ENCODE measurements around the gene PPP1R14B.

Gene PPP1R14B

GRCh38 chr11:64238076-64238475 lies 8.7 kb downstream of the PPP1R14B start:
- peak overlapping the region in 16 of 21 experiments; percentile 18 to 99 (median 98) for H3K27ac ChIP-seq
- no peak overlapping the region for H3K4me3 ChIP-seq

- Histone ChIP-seq H3K27ac (peak overlapping the region in 17 of 21 experiments; percentile 11 to 99 (median 70)), H3K4me3 (peak overlapping the region in 1 of 7 experiments; percentile 5)
Observed at GRCh38 chr11:64237484-64237951, 9.2 kb downstream of the PPP1R14B start.

DNA sequence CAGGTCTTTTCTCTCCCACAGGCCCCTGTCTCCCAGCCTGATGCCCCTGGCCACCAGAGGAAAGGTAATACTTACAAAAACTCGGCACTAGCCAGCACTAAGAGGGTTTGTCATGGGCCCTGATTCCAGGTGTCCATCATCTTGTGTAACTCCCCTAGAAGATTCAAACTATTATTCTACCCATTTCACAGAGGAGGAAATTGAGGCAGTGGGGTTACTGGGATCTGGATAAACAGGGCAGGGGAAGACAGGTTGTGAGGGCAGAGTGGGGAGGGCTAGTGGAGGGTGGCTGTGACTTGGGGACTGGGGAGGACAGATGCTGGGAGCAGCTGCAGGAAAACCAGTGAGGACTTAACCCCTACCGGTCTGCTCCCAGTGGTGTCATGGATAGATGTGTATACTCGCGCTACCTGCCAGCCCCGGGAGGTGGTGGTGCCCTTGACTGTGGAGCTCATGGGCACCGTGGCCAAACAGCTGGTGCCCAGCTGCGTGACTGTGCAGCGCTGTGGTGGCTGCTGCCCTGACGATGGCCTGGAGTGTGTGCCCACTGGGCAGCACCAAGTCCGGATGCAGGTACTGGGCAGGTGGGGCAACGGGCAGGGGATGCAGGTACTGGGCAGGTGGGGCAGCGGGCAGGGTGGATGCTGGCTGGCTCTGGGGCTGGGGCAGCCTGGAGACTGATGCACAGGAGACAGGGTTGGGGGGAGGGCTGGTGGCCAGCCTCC lies 11.1 kb downstream of the PPP1R14B start:
- Histone ChIP-seq H3K4me3 (peak overlapping the region; percentile 41 to 69 (median 58)), H3K27ac (peak overlapping the region in 17 of 21 experiments; percentile 58 to 91 (median 83))

DNA sequence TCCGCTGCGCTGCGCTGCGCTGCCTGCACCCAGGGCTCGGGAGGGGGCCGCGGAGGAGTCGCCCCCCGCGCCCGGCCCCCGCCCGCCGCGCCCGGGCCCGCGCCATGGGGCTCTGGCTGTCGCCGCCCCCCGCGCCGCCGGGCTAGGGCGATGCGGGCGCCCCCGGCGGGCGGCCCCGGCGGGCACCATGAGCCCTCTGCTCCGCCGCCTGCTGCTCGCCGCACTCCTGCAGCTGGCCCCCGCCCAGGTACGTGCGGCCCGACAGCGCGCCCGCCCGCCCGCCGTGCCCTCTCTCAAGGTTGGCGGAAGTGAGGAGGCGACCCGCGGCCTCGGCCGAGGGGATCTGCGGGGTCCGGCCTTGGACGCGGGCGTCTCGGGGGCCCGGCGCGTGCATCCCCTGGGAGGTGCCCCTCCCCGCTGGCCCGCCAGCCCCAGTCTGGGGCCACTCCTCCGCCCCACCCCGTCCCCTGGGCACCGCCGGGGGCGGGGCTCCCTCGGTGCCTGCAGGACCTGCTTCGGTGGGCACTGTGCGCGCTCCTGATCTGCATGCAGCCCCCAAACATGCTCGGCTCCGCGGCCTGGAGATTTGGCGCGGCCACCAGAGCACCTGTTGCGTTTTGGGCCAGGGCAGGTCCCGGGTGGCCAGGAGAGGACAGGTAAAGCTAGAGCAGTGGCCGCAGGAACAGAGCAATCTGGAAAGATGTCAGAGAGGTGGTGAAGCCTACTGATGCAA lies 11.9 kb downstream of the PPP1R14B start:
- Histone ChIP-seq H3K4me3 (peak overlapping the region; percentile 41 to 69 (median 58)), H3K27ac (peak overlapping the region in 20 of 21 experiments; percentile 14 to 91 (median 82))

DNA sequence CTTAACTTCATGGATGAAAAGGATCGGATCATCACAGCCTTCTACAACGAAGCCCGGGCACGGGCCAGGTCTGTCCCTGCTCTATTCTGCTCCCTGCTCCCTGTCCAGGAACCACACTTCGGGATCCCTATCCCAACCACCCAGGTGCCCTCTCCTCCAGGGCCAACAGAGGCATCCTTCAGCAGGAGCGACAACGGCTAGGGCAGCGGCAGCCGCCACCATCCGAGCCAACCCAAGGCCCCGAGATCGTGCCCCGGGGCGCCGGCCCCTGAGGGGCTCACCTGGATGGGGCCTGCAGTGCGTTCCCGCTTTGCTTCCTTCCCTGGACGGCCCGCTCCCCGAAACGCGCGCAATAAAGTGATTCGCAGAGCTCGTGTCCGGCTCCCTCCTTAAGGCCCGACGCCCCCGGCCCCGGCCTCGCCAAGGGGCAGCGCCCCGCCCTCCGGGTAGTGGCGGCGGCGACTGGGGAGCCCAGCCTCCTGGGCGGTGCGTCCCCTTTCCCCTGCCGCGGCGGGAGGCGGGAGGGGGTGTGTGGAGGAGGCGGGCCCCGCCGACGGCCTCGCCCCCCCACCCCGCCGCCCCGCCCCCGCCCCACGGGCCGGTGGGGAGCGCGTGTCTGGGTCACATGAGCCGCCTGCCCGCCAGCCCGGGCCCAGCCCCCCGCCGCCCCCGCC lies 12.7 kb downstream of the PPP1R14B start, which contains the start of gene VEGFB:
VEGFB (plus strand) TSS at position 672 of the 674 bp plus-strand sequence. CDS start 250 bp downstream, outside the sequence.
- peak within 1 kb of the TSS in 20 of 21 experiments; percentile 22 to 91 (median 82) for H3K27ac ChIP-seq
- H3K4me3 ChIP-seq, result peak within 1 kb of the TSS; percentile 41 to 69 (median 58)

- no peak overlapping the region for H3K27ac ChIP-seq
Observed at GRCh38 chr11:64232967-64233315, 13.8 kb downstream of the PPP1R14B start.

DNA sequence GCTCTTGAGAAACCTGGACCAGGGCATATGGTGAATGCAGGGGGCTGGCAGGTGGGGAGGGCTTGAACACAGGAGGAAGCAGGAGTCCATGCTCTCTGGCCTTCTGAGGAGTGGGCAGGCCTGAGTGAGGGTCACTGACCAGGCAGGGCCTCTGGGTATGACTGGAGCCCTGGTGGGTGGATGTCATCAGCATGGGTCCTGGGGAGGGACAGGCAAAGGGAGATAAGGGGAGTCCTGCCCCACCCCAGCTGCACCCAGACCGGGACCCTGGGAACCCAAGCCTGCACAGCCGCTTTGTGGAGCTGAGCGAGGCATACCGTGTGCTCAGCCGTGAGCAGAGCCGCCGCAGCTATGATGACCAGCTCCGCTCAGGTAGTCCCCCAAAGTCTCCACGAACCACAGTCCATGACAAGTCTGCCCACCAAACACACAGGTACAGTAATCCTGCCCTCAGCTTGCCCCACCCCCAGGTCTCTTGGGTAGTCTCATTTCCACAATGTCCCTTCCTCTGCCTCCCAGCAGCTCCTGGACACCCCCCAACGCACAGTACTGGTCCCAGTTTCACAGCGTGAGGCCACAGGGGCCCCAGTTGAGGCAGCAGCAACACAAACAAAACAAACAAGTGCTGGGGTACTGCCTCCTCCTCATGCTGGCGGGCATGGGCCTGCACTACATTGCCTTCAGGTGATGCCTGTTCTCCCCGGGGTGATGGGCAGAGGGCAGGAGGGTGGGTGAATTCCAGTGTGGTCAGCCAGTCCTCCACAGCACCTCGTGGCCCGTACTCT lies 14.4 kb downstream of the PPP1R14B start:
- Histone ChIP-seq H3K27ac (peak overlapping the region in 3 of 21 experiments; percentile 18 to 42 (median 27)), H3K4me3 (no peak overlapping the region)

More at GRCh38 chr11:64232967-64233315, 13.8 kb downstream of the PPP1R14B start:
- no peak overlapping the region for H3K4me3 ChIP-seq

- Histone ChIP-seq H3K4me3 (no peak overlapping the region), H3K27ac (peak overlapping the region in 2 of 21 experiments; percentile 18 to 89)
Observed at GRCh38 chr11:64231546-64231945, 15.2 kb downstream of the PPP1R14B start.

DNA sequence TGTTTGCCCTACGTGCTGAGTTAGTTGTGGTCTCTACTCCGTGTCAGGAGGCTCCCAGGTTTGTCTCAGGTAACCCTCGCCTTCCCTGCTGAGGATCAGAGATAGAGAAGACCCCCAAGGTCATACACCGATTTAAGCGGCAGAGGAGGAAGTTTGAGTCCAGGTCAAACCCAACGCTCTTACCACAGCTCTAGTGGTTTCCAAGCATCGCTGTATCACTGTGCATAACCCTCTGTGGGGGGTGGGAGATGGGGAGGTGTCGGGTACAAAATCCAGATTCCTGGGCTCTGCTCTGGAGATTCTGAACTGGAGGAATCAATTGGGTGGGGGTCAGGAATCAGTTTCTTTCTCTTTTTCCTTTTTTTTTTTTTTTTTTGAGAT lies 15.8 kb downstream of the PPP1R14B start:
- peak overlapping the region; percentile 48 to 76 (median 67) for H3K4me3 ChIP-seq

DNA sequence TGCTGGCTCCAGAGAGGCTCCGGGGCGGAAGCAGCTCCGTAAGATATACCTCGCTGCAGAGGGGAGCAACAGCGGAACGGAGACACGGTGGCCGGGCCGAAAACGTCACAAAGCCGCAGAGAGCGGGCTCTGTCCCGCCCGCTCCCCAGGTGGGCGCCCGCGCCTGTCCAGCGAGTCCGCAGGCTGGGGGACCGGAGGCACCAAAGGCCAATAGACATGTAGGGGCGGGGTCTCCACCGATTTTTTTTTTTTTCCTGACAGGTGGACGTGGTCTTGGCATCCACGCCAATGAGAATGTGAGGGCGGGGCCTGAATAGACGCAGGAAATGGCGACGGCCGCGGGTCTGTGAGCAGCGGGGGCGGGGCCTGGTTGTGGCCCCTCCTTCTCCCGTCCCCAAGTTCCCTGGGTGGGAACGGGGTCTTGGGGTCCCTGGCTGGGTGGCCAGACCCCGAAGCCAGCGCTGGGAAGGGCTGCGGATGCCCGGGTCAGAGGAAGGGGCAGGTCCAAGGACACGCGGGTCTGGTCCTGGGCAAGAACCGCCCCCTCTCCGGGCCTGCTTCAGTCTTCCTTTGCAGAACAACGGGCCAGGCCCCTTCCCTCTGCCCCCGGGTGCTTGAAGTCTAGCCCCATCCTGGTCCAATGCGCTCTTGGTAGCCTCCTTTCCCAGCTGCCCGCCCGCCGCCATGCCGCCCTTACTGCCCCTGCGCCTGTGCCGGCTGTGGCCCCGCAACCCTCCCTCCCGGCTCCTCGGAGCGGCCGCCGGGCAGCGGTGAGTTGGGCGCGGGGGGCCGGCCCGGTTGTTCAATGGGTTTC lies 16.4 kb downstream of the PPP1R14B start, which contains the start of gene DNAJC4:
DNAJC4 (plus strand) TSS at position 378 of the 814 bp plus-strand sequence; CDS start at position 685, 307 bp downstream.
- peak within 1 kb of the TSS; percentile 76 to 93 (median 87) for H3K27ac ChIP-seq
- H3K4me3 ChIP-seq, result peak within 1 kb of the TSS; percentile 48 to 76 (median 67)

More for the DNA sequence above, 15.8 kb downstream of the PPP1R14B start:
- peak overlapping the region in 20 of 21 experiments; percentile 77 to 93 (median 87) for H3K27ac ChIP-seq

- Histone ChIP-seq H3K27ac (peak overlapping the region; percentile 2 to 93 (median 87)), H3K4me3 (peak overlapping the region; percentile 48 to 76 (median 67))
Observed at GRCh38 chr11:64229744-64230170, 17.0 kb downstream of the PPP1R14B start.

DNA sequence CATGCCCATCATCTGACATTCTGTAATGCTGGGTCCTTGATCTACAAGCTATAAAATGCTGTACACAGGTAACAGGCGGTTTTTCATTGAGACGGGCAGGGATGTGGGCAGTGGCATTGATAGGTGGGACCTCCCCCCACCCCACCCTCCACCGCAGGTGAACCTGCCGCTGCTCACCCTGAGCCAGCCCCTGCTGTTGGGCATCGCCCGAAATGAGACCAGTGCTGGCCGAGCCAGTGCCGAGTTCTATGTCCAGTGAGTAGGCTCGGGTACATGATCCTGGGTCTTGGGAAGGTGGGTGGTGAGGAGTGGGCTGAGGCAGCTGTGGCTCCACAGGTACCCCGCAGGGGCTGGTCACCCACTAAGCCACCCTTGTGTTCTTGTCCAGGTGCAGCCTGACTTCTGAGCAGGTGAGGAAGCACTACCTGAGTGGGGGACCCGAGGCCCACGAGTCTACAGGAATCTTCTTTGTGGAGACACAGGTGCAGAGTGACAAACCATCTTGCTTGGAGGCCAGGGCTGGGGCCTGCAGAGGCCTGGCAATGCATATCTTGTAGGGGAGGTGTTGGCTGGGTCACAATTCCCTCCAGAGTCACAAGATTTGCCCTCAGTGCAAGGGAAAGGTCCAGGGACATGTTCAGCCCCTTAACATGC lies 17.5 kb downstream of the PPP1R14B start:
- Histone ChIP-seq H3K27ac (peak overlapping the region in 13 of 21 experiments; percentile 77 to 93 (median 87)), H3K4me3 (no peak overlapping the region)

DNA sequence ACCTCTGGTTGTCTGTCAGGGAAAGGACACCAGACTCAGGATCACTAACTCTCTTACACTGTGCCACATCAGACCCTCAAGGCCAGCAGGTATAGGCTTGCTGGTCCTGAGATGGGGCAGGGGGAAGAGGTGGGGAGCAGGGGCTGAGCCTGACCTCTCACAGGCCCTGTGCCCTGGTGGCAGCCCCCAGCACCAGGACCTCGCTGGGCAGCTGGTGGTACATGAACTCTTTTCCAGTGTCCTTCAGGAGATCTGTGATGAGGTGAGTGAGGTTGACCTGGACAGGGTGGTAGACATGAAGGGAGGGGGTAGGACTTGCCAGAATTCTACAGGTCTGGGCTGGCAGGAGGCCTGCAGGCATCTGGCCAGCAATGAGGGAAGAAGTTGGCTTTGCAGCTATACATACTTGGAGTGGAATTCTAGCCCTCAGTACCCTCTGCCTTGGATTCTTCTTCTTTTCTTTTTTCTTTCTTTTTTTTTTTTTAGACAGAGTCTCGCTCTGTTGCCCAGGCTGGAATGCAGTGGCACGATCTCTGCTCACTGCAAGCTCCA lies 19.3 kb downstream of the PPP1R14B start:
- Histone ChIP-seq H3K27ac (peak overlapping the region in 20 of 21 experiments; percentile 82 to 99 (median 93)), H3K4me3 (peak overlapping the region; percentile 61 to 87 (median 74))

GRCh38 chr11:64226507-64227051 lies 20.2 kb downstream of the PPP1R14B start:
- H3K4me3 ChIP-seq, result peak overlapping the region; percentile 61 to 87 (median 74)

DNA sequence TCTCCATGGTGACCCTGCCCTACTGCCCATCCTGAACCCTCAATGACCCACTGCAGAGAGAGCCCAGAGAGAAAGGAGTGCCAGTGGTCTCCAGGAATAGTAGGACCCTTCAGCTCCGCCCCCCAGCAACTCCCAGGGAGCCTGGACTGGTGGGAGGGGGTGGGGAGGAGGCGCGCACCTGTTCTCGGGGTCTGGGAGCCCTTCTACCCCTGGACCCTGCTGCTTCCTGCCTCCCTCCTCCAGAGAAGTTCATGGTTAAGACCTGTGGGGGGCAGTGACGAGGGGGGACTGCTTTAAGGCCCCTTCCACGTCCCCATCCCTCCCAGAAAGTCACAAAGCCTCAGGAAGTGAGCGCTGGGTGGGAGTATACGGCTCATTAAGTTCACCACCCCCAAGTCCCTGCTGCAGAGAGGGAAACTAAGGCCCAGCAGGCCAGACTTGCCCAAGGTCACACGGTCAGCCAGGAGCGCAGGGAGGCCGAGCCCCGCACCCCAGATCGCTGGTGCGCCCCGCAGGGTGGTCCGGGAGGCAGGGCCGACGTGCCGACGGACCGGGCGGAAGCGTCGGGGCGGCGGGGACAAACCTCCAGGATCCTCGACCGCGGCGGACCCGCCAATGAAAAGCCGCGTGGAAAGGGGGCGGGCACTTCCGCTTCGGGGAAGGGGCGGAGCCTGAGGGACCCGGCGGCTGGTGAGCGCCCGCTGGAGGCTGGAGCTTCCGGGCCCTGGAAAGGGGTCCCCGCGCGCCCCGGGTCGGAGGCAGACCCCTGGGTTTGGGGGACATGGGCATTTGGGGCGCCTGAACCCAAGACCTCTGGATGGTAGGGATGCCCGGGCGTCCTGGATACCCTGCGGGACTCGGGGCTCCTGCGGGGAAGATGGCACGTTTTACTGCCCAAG lies 20.9 kb downstream of the PPP1R14B start, which contains the start of the genes NUDT22 and TRPT1:
NUDT22 (plus strand) TSS at position 667 of the 899 bp plus-strand sequence. CDS start 379 bp downstream, outside the sequence.
TRPT1 (minus strand) TSS at position 579 of the 899 bp plus-strand sequence; CDS start at position 253, 326 bp downstream.
- H3K27ac ChIP-seq, result peak within 1 kb of the TSS; percentile 38 to 99 (median 93)
- peak within 1 kb of the TSS; percentile 61 to 87 (median 74) for H3K4me3 ChIP-seq

More at GRCh38 chr11:64226507-64227051, 20.2 kb downstream of the PPP1R14B start:
- peak overlapping the region; percentile 38 to 99 (median 93) for H3K27ac ChIP-seq

All from skin epidermis (tissue), 12 donors.